ENCODE measurements around the gene SIGLEC8. TPM values are rescaled to one million over a fixed set of nuclear protein-coding genes. Genes with fewer than 3 reads are reported as not detected.
A peak's percentile ranks its signal among the peaks of the same experiment; 100 is the strongest.

SIGLEC8 gene
- total and polyA plus RNA-seq, 2 of the 8 experiments (the other 6 are each of a cell fraction or from before 2014, with no cell fraction given) = not detected

GRCh38 chr19:51439021-51439465 is 19.2 kb downstream of the SIGLEC8 start:
- Histone ChIP-seq H4K20me1 (replicated peaks in 1 of 2; ENCODE audit: control insufficient read depth in 1 of 2, insufficient read depth in 2 of 2, low read length in 2 of 2) (no peaks in the 10 kb centered on the region), H3K36me3 (ENCODE audit: control insufficient read depth in 2 of 4, insufficient read depth in 4 of 4, low read length in 3 of 4) (no peaks in the 10 kb centered on the region), H2BK12ac (ENCODE audit: low read depth, low read length) (peak overlapping the region; percentile 39; the same call in 1 of the 2 replicates), H3K4ac (replicated peaks; ENCODE audit: insufficient read length, low read depth, low read length) (no peak overlapping the region), H2AFZ (ENCODE audit: low read length) (no peak overlapping the region), H3K23ac (ENCODE audit: insufficient read length) (no peak overlapping the region), H3K9ac (replicated peaks in 1 of 4; ENCODE audit: extremely low read depth in 1 of 4, low read depth in 3 of 4, low read length in 3 of 4) (no peak overlapping the region), H3K79me1 (ENCODE audit: low read depth, low read length) (no peaks in the 10 kb centered on the region), H4K5ac (ENCODE audit: insufficient read length, low read depth, low read length) (no peak overlapping the region), H2AK5ac (ENCODE audit: low read depth, low read length) (no peak overlapping the region), H3K9me3 (ENCODE audit: insufficient read depth in 2 of 2, low read depth in 1 of 2, low read length in 1 of 2) (no peaks in the 10 kb centered on the region), H3K18ac (ENCODE audit: extremely low read depth, low read length) (no peak overlapping the region), H4K8ac (ENCODE audit: extremely low read depth, insufficient read depth, low read length) (no peak overlapping the region; the same call in 1 of the 2 replicates), H2BK120ac (replicated peaks; ENCODE audit: low read depth, low read length) (no peak overlapping the region), H3K23me2 (ENCODE audit: low read depth, low read length) (no peaks in the 10 kb centered on the region), H3K27me3 (replicated peaks in 1 of 4; ENCODE audit: control insufficient read depth in 3 of 4, extremely low read depth in 1 of 4, insufficient read depth in 3 of 4, low read length in 3 of 4) (no peaks in the 10 kb centered on the region), H2BK20ac (ENCODE audit: low read length) (no peak overlapping the region), H2BK15ac (ENCODE audit: low read length) (no peak overlapping the region), H3K14ac (ENCODE audit: insufficient read length) (no peak overlapping the region), H3K4me1 (replicated peaks in 1 of 4; ENCODE audit: control insufficient read depth in 3 of 4, insufficient read depth in 4 of 4, low read length in 3 of 4) (no peaks in the 10 kb centered on the region), H2BK5ac (ENCODE audit: low read depth, low read length) (no peak overlapping the region), H3K79me2 (ENCODE audit: control insufficient read depth in 1 of 2, insufficient read depth in 2 of 2, low read length in 2 of 2) (no peaks in the 10 kb centered on the region), H3K27ac (ENCODE audit: low read depth, low read length) (no peak overlapping the region), H3K4me3 (ENCODE audit: extremely low read depth in 1 of 4, insufficient read depth in 2 of 4, low read depth in 3 of 4, low read length in 4 of 4) (no peak overlapping the region), H3K56ac (replicated peaks; ENCODE audit: insufficient read length, low read depth, low read length) (no peak overlapping the region), H3K4me2 (ENCODE audit: insufficient read depth in 1 of 2, low read depth in 2 of 2, low read length in 2 of 2) (no peak overlapping the region), H4K91ac (replicated peaks; ENCODE audit: insufficient read length, low read length) (no peak overlapping the region)
- POLR2A ChIA-PET (ENCODE audit: partially characterized antibody) = interaction anchor here (0.8 kb wide), 2 partner anchors 71 to 134 kb away, joined by 3 read pairs; no protein-coding TSS in a partner anchor
- FAIRE-seq (no peak), DNase-seq (ENCODE audit: low read depth in 1 of 2, low spot score in 2 of 2) (no peak)
- CTCF ChIA-PET (ENCODE audit: partially characterized antibody) = interaction anchor here (0.6 to 6.8 kb wide), 41 partner anchors 9 to 301 kb away, joined by 3 to 44 read pairs (median 4); partner anchors contain the start of genes C19orf84, SIGLEC10 and VSIG10L
- WGBS, 2 experiments (ENCODE audit: extremely low coverage in 1 of 2, insufficient coverage in 1 of 2, insufficient read length in 1 of 2, insufficient replicate concordance in 2 of 2, low coverage in 1 of 2, low lambda C conversion rate in 2 of 2, missing lambda C conversion rate in 1 of 2) = 69% methylated on average over 5 of the region's 5 CpGs; no CpG with 5 or more reads in 1 of the 2 experiments
- TF ChIP-seq RAD21 (IDR thresholded peaks at IDR 0.05 in 1 of 2, conservative IDR thresholded peaks at IDR 0.05 in 1 of 2; ENCODE audit: low read depth in 2 of 2, low read length in 2 of 2) (peak; percentile 73 to 79), CTCF (IDR thresholded peaks at IDR 0.05; ENCODE audit: control extremely low read depth in 1 of 3, insufficient read depth in 1 of 3, low read depth in 1 of 3, low read length in 3 of 3) (peak; percentile 39 to 81 (median 75)), CEBPB (IDR thresholded peaks at IDR 0.05; ENCODE audit: low read depth, low read length) (peak; percentile 59), SRF (IDR thresholded peaks at IDR 0.05; ENCODE audit: low read depth, low read length) (no peak), SP2 (IDR thresholded peaks at IDR 0.05; ENCODE audit: low read length) (no peak), CTBP2 (IDR thresholded peaks at IDR 0.05; ENCODE audit: borderline replicate concordance, insufficient read depth, insufficient read length, low read length) (no peak)
- TF ChIP-seq, protein P1, sequence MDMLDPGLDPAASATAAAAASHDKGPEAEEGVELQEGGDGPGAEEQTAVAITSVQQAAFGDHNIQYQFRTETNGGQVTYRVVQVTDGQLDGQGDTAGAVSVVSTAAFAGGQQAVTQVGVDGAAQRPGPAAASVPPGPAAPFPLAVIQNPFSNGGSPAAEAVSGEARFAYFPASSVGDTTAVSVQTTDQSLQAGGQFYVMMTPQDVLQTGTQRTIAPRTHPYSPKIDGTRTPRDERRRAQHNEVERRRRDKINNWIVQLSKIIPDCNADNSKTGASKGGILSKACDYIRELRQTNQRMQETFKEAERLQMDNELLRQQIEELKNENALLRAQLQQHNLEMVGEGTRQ (IDR thresholded peaks at IDR 0.05; ENCODE audit: low read length) = no peak

Measured in H1 (cell line).